NCI-H2171 treated with DMSO at 0.1 percent for 48 hours (cell line): ENCODE measurements around the gene JARID2.

ENCODE experiments used
- DNase-seq: peaks from one replicate; lab custom pipeline; 2025; lab: John Stamatoyannopoulos, UW

JARID2 gene

GRCh38 chr6:15247500-15248450 is 1.9 kb downstream of the JARID2 start:
- DNase-seq: peak; percentile 60

- peak; percentile 83 for DNase-seq
Measured at GRCh38 chr6:15248451-15249370, 2.8 kb downstream of the JARID2 start.

DNA sequence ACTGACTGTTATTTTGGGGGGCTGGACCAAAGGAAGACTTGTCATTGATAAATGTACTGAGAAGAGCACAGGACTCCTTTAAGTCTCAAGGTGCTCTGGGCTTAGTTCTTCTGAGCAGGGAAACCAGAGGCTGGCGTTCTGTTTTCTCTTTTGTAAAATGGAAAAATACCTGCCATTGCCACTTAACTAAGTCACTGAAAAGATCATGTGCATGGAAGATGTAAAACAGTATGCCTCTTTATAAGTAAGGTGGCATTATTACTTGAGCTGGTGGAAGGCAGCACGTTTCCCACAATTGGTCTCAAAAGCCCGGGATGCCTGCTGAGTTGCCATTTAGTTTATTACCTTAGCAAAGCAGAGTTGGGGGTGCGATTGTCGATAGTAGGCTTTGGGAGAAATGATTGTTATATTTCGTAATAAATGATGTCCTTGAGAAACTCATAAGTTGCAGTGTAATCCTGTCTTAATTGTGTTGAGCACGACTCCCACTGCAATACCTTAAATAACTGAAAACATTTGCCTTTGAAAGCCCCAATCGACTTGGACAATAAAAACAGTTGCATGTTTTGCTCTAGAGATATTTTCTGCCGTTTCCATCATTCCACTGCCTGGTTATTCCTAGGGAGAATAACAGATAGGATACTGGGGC is 3.6 kb downstream of the JARID2 start:
- DNase-seq: no peak

- no peak for DNase-seq
Measured at GRCh38 chr6:15250187-15251168, 4.6 kb downstream of the JARID2 start.

DNA sequence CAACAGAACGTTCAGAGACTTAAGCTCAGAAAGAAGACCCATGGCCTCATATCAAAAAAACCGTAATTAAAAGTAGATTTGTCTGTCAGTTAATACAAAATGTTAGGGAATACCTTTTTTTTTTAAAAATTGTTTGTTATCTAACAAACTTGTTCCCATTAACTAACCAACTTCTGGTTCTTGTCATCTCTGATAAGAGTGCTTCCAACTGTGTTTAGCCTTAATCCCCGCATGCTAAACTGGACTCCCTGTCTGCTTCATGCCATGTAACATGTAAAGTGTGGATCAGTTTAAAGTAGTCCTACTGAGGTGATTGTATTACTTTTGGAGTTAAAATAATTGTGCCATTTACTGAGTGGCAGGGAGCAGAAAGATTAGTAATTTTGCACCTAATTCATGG is 6.3 kb downstream of the JARID2 start:
- no peak for DNase-seq

- no peak for DNase-seq
Measured at GRCh38 chr6:15253203-15254022, 7.5 kb downstream of the JARID2 start.

DNA sequence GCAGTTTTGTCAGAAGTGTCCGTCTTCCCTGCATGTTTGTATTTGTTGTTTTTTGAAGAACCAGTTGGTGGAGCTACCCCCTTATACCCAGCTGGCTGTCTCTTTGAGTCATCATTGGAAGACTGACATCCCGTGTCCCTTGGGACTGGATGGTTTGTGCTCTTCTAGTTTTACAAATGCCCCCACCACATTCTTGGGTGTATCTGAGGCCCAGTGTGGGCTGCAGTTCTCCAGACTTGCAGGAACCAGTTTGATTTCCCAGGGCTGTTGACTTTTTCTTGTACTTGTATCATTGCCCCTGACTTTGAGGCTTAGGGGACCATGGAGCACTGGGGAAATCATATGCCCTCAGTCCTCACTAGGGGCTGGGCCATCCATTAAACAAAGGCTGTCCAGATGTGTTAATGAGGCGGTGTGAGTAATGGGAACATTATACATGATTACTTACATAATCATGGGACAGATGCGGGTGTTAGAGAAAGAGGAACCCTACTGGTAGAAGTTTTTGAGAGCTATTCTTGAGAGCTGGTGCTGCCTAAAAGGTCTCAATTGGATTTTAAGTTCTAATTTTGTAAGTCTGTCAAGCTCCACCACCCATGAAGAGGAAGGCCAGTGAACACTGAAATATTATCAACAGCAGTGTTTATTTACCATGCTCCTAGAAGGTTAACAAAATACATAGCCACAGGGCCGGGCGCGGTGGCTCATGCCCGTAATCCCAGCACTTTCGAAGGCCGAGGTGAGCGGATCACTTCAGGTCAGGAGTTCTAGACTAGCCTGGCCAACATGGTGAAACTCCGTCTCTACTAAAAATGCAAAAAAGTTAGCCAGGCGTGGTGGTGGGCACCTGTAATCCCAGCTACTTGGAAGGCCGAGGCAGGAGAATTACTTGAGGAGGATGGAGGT is 8.5 kb downstream of the JARID2 start:
- no peak for DNase-seq

DNA sequence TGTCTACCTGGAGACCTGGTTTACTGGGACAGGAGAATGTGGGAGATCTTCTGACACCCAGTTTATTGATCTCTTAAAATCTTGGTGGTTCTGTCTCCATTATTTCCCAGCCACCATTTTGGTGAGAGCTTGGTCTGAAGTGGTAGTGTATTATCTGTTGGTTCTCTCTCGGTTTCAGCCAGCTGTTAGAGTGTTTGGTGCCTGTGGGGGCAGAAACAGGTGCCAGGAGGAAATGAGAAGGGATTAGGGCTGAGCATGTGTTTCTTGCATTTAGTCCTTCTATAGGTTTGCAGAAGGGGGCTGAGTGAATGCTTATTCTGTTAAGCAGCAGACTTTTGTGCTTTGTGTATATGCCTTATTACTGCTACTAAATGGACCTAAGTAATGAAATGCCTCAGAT is 9.6 kb downstream of the JARID2 start:
- DNase-seq: peak; percentile 51

- DNase-seq: peak; percentile 33
Measured at GRCh38 chr6:15255909-15256395, 10.1 kb downstream of the JARID2 start.

DNA sequence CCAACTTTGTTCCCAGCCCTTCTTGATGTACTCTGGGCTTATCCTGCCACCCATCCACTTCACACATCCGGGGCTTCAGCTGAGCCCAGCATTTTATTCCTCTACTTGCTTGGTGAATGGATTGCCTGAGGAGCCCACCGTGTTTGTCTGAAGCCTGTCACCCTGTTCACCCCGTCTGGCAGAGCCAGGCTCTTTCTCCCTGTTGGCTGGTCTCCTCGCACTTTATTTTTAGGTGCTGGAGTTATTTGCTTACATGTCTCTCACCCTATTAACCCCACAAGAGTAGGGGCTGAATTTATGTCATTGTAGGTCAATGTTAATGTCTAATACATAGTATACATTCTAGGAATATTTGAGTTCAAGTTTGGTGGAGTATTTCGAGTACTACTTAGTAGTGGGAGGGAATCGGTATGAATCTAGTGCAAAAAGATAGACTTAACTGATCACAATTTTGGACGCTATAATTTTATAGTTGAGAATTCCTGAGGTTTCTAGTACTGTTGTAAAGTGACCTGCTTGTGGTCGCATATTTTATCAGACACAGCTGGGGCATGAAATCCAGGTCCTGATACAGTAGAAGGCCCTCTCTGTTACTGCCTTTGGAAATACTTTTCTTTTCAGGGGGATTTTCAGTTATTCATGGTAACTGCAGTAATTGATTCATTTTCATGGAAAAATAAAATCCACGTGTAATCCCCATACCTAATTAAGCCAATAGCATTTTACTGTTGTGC is 10.8 kb downstream of the JARID2 start:
- no peak for DNase-seq

- DNase-seq: no peak
Measured at GRCh38 chr6:15257357-15258132, 11.7 kb downstream of the JARID2 start.

DNA sequence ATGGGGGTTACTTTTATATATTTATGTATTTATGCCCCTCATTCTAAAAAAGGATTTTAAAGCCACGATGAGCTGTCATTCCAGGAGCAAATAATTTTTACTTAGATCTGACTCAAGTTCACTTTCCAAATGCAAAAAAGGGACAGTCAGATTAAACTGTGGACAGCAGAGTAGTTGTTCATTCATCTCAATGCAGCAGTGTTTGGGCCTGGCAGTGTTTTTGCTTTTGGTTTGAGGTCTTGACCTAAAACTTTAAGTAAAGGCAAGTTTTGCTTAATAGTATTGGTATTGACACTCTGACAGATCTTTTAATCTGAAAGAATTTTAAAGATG is 13.9 kb downstream of the JARID2 start:
- no peak for DNase-seq

DNA sequence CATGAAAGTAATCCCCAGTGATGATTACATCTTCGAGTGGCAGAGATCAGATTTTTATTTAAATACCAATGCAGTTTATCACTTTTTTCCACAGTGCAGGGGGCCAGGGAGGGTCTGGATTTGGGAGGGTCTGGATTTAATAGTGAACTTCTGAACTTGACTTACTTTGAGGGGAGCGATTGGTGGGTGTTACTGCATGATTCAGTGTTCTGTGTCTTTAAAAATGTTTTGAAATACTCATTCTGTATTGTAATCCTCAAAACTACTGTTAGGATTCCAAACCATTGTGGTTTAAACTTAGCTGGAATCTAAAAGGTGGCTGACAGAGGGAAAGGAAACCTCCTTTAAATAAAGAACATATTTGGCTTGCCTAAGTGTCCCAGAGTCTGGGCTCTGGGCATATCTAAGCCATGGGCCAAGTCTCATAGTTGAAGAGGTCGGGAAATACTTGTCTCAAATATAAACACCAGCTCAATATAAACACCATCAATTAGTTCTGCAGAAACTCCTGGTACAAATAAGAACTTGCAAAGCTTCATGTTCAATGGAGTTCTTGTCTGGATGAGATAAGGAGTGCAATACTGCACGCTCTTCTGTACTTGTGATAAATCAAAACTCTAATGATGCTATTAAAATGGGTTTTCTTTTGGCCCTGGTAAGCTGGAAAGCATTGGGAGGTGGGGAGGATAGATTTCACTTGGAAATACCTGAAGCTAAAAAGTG is 14.4 kb downstream of the JARID2 start:
- no peak for DNase-seq

GRCh38 chr6:15263780-15264374 is 18.0 kb downstream of the JARID2 start:
- DNase-seq: no peak

- no peak for DNase-seq
Measured at GRCh38 chr6:15264412-15264811, 18.5 kb downstream of the JARID2 start.
